Measurements from ENCODE around the gene PCID2. TPM values are rescaled to one million over a fixed set of nuclear protein-coding genes. Genes with fewer than 3 reads are reported as not detected.

The PCID2 gene
- total and polyA plus RNA-seq, 2 of the 13 experiments (the other 11 are each of a cell fraction or from before 2014, with no cell fraction given), result 65.0 to 111 TPM

DNA sequence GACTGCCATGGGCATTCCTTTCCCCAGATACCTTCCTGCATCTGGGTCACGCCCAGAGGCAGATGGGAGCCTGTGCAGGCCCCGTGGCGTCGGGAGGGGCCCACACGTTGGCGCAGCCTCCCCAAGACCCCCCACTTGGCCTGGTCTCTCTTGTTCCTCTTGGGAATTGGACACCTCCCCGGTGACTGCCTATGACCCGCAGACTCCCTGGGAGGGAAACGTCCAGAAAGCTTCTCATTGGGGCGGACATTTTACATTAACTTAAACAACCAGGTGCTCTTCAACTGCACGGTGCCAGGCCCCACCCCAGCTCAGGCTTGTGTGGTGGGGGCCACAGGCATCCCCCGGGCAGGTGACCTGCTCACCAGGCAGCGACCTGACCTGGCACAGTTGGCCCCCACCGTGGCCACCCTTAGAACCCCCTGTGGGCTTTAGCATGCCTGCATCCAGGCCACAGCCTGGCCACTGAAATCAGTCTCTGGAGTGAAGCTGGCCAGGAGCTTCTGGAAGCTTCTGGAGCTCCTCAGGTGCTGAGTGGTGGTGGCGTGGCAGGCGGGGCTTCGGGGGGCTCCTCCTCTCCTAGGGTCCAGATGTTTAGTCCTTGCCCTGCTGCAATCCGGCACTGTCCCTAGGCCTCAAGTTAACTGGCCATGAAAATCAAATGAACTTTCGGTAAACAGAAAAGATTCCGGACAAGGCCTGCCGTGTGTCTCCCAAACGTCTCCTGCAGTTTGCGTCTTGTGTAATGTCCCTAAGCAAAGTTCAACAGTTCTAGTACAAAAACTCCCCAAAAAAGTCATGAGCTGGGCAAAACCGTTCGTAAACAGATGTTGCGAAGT lies 58.5 kb downstream of the PCID2 start (continued):
- TF ChIP-seq, protein P1, sequence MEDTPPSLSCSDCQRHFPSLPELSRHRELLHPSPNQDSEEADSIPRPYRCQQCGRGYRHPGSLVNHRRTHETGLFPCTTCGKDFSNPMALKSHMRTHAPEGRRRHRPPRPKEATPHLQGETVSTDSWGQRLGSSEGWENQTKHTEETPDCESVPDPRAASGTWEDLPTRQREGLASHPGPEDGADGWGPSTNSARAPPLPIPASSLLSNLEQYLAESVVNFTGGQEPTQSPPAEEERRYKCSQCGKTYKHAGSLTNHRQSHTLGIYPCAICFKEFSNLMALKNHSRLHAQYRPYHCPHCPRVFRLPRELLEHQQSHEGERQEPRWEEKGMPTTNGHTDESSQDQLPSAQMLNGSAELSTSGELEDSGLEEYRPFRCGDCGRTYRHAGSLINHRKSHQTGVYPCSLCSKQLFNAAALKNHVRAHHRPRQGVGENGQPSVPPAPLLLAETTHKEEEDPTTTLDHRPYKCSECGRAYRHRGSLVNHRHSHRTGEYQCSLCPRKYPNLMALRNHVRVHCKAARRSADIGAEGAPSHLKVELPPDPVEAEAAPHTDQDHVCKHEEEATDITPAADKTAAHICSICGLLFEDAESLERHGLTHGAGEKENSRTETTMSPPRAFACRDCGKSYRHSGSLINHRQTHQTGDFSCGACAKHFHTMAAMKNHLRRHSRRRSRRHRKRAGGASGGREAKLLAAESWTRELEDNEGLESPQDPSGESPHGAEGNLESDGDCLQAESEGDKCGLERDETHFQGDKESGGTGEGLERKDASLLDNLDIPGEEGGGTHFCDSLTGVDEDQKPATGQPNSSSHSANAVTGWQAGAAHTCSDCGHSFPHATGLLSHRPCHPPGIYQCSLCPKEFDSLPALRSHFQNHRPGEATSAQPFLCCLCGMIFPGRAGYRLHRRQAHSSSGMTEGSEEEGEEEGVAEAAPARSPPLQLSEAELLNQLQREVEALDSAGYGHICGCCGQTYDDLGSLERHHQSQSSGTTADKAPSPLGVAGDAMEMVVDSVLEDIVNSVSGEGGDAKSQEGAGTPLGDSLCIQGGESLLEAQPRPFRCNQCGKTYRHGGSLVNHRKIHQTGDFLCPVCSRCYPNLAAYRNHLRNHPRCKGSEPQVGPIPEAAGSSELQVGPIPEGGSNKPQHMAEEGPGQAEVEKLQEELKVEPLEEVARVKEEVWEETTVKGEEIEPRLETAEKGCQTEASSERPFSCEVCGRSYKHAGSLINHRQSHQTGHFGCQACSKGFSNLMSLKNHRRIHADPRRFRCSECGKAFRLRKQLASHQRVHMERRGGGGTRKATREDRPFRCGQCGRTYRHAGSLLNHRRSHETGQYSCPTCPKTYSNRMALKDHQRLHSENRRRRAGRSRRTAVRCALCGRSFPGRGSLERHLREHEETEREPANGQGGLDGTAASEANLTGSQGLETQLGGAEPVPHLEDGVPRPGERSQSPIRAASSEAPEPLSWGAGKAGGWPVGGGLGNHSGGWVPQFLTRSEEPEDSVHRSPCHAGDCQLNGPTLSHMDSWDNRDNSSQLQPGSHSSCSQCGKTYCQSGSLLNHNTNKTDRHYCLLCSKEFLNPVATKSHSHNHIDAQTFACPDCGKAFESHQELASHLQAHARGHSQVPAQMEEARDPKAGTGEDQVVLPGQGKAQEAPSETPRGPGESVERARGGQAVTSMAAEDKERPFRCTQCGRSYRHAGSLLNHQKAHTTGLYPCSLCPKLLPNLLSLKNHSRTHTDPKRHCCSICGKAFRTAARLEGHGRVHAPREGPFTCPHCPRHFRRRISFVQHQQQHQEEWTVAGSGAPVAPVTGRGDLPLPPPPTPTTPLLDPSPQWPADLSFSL (CRISPR knock-in tag; IDR thresholded peaks at IDR 0.05), result no peak
- TF ChIP-seq, protein P2, sequence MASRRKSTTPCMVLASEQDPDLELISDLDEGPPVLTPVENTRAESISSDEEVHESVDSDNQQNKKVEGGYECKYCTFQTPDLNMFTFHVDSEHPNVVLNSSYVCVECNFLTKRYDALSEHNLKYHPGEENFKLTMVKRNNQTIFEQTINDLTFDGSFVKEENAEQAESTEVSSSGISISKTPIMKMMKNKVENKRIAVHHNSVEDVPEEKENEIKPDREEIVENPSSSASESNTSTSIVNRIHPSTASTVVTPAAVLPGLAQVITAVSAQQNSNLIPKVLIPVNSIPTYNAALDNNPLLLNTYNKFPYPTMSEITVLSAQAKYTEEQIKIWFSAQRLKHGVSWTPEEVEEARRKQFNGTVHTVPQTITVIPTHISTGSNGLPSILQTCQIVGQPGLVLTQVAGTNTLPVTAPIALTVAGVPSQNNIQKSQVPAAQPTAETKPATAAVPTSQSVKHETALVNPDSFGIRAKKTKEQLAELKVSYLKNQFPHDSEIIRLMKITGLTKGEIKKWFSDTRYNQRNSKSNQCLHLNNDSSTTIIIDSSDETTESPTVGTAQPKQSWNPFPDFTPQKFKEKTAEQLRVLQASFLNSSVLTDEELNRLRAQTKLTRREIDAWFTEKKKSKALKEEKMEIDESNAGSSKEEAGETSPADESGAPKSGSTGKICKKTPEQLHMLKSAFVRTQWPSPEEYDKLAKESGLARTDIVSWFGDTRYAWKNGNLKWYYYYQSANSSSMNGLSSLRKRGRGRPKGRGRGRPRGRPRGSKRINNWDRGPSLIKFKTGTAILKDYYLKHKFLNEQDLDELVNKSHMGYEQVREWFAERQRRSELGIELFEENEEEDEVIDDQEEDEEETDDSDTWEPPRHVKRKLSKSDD (CRISPR knock-in tag; IDR thresholded peaks at IDR 0.05; ENCODE audit: low read depth), result no peak
- no peak for TF ChIP-seq NR3C1 (CRISPR knock-in tag; IDR thresholded peaks at IDR 0.05)
- no peak for TF ChIP-seq ZNF326 (CRISPR knock-in tag; IDR thresholded peaks at IDR 0.05; ENCODE audit: borderline replicate concordance)
- no peak; the same call in 1 of the 2 replicates for TF ChIP-seq MEF2D (CRISPR knock-in tag; IDR thresholded peaks at IDR 0.05)
- TF ChIP-seq WIZ (CRISPR knock-in tag; IDR thresholded peaks at IDR 0.05), result no peak
- no peak for TF ChIP-seq ZNF557 (CRISPR knock-in tag; IDR thresholded peaks at IDR 0.05)
- TF ChIP-seq, protein P3, sequence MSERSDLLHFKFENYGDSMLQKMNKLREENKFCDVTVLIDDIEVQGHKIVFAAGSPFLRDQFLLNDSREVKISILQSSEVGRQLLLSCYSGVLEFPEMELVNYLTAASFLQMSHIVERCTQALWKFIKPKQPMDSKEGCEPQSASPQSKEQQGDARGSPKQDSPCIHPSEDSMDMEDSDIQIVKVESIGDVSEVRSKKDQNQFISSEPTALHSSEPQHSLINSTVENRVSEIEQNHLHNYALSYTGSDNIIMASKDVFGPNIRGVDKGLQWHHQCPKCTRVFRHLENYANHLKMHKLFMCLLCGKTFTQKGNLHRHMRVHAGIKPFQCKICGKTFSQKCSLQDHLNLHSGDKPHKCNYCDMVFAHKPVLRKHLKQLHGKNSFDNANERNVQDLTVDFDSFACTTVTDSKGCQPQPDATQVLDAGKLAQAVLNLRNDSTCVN (CRISPR knock-in tag; IDR thresholded peaks at IDR 0.05; ENCODE audit: borderline replicate concordance), result peak; percentile 96
- TF ChIP-seq, protein P4, sequence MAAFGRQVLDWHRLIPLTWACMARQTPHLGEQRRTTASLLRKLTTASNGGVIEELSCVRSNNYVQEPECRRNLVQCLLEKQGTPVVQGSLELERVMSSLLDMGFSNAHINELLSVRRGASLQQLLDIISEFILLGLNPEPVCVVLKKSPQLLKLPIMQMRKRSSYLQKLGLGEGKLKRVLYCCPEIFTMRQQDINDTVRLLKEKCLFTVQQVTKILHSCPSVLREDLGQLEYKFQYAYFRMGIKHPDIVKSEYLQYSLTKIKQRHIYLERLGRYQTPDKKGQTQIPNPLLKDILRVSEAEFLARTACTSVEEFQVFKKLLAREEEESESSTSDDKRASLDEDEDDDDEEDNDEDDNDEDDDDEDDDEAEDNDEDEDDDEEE (CRISPR knock-in tag; IDR thresholded peaks at IDR 0.05), result no peak
- TF ChIP-seq KDM2A (CRISPR knock-in tag; IDR thresholded peaks at IDR 0.05; ENCODE audit: borderline replicate concordance, low read depth), result no peak; the same call in 1 of the 2 replicates
- TF ChIP-seq, protein P5, sequence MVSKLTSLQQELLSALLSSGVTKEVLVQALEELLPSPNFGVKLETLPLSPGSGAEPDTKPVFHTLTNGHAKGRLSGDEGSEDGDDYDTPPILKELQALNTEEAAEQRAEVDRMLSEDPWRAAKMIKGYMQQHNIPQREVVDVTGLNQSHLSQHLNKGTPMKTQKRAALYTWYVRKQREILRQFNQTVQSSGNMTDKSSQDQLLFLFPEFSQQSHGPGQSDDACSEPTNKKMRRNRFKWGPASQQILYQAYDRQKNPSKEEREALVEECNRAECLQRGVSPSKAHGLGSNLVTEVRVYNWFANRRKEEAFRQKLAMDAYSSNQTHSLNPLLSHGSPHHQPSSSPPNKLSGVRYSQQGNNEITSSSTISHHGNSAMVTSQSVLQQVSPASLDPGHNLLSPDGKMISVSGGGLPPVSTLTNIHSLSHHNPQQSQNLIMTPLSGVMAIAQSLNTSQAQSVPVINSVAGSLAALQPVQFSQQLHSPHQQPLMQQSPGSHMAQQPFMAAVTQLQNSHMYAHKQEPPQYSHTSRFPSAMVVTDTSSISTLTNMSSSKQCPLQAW (CRISPR knock-in tag; IDR thresholded peaks at IDR 0.05), result peak; percentile 65
- TF ChIP-seq, protein P6, sequence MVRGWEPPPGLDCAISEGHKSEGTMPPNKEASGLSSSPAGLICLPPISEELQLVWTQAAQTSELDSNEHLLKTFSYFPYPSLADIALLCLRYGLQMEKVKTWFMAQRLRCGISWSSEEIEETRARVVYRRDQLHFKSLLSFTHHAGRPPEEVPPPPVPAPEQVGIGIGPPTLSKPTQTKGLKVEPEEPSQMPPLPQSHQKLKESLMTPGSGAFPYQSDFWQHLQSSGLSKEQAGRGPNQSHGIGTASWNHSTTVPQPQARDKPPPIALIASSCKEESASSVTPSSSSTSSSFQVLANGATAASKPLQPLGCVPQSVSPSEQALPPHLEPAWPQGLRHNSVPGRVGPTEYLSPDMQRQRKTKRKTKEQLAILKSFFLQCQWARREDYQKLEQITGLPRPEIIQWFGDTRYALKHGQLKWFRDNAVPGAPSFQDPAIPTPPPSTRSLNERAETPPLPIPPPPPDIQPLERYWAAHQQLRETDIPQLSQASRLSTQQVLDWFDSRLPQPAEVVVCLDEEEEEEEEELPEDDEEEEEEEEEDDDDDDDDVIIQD (CRISPR knock-in tag; IDR thresholded peaks at IDR 0.05; ENCODE audit: low read depth), result peak; percentile 37; the same call in 1 of the 2 replicates

Data from HepG2 (cell line).